ENCODE measurements around the gene PICALM.

Gene PICALM

DNA sequence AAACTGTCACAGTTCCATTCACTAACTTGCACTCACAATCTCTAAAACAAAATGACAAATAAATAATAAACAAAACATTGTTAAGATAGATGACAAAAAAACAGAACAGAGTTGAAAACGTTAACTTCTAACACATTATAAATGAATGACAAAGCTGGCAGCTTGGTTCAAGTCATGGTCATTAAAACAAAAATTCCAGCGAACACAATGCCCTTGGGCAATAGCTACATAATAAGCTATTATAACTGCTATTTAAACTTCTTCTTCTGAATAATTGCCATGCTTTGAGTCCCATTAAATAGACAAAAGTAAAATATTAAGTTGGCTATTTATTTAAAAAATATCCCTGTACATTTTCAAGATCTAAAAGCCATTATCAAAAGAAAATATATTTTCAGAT is 54.7 kb downstream of the PICALM start:
- FAIRE-seq (peak; percentile 67), DNase-seq (ENCODE audit: insufficient read length, low spot score) (no peak)
- TF ChIP-seq POLR2A (IDR thresholded peaks at IDR 0.05; ENCODE audit: low read depth, low read length) = no peak

DNA sequence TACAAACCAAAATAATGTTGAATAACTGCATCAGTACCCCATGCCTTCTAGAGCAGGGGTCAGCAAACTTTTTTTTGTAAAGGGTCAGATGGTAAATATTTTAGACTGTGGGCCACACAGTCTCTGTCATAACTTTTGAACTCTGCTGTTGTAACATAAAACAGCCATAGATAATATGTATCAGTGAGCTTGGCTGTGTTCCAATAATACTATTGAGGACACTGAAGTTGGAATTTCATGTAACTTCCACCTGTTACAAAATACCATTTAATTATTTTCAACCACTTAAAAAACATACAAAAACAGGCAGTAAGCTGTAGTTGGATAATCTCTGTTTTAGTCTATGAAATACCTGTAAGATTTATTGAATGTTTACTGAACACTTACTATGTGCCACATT is 55.2 kb downstream of the PICALM start:
- TF ChIP-seq POLR2A (IDR thresholded peaks at IDR 0.05; ENCODE audit: low read depth, low read length) = no peak
- peak; percentile 38 for FAIRE-seq
- no peak for DNase-seq (ENCODE audit: insufficient read length, low spot score)

DNA sequence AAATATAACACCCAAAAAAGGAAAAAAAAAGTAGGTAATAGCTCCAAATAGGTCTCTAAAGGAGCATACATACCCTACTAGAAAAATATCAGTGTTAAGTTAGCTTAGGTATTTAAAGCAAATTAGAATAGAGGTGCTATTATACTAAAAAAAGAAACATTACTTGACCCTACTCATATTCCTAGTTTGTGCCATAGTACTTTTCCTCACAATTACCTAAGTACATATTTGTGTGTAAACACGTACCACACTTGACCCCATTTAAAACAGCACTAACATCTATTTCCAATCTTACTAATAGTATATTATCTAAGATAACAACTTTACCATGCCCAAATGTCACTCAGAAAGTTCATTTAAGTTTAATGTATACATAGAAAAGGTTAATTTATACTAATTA is 57.7 kb downstream of the PICALM start:
- FAIRE-seq (no peak), DNase-seq (ENCODE audit: insufficient read length, low spot score) (no peak)
- TF ChIP-seq POLR2A (IDR thresholded peaks at IDR 0.05; ENCODE audit: low read depth, low read length) = no peak

DNA sequence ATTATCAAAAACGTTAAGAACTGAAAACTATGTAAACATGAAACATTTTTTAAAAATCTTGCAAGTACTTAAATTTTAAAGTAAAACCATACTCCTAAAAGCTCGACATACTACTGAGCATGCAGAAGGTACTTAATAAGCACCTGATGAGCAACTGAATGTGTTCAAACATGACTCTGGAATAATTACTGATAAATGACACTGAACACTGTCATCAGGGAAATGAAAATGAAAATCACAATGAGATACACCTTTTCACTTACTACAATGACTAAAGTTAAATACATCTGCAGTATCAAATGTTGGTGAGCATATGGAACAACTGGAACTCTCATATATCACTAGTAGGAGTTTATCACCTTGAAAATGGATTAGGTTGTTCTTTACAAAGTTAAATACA is 65.2 kb downstream of the PICALM start:
- DNase-seq (ENCODE audit: insufficient read length, low spot score) (no peak), FAIRE-seq (no peak)
- TF ChIP-seq POLR2A (IDR thresholded peaks at IDR 0.05; ENCODE audit: low read depth, low read length) = no peak

DNA sequence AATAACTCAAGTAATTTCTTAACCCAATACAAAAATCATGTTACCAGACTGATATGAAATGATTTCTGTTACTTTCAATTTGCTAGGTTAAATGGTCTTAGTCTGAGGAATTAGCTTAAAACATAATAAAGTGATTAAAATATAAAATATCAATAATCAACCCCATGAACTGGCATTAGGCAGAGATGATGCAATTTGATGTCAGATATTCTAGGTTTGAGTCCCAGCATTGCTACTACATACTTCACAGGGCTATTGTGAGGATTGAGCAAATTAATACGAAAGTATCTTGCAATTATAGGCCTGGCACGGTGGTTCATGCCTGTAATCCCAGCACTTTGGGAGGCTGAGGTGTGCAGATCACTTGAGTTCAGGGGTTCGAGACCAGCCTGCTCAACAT is 66.5 kb downstream of the PICALM start:
- TF ChIP-seq POLR2A (IDR thresholded peaks at IDR 0.05; ENCODE audit: low read depth, low read length) = no peak
- FAIRE-seq = no peak
- DNase-seq (ENCODE audit: insufficient read length, low spot score) = no peak

DNA sequence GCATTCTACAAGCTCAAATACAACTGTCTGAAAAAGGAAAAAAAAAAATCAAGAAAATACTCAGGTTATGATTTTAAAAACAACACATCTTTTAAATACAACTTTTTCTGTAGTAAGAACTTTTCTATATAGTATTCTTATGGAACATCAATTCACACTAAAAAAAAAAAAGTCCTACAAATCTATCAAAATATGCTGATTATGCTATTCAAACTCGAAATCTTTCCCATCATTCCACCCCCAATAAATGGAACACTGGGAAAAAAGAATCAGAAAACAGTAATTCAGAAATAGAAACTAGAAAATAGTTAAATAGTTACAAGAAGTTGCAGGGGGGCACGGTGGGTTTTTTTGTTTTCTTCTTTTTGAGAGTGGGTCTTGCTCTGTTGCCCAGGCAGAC is 77.4 kb downstream of the PICALM start:
- no peak for TF ChIP-seq POLR2A (IDR thresholded peaks at IDR 0.05; ENCODE audit: low read depth, low read length)
- no peak for DNase-seq (ENCODE audit: insufficient read length, low spot score)
- FAIRE-seq = no peak

DNA sequence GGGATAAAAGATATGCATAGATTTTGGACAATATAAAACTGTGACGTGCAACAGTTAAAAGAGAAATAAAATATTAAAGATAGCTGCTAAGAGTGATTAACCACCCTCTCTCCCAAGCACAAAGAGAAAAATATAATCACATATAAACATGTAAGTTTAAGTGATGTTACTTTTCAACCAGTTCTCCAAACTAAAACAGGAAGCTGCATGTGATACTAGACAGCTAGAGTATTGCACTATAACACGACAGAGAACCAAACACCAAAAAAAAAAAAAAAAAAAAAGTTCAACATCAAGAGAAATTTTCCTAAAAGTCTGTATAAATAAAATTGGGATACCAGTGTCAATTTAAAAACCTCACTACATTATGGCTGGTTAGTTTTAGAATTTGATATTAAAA is 79.1 kb downstream of the PICALM start:
- no peak for FAIRE-seq
- no peak for TF ChIP-seq POLR2A (IDR thresholded peaks at IDR 0.05; ENCODE audit: low read depth, low read length)
- no peak for DNase-seq (ENCODE audit: insufficient read length, low spot score)

DNA sequence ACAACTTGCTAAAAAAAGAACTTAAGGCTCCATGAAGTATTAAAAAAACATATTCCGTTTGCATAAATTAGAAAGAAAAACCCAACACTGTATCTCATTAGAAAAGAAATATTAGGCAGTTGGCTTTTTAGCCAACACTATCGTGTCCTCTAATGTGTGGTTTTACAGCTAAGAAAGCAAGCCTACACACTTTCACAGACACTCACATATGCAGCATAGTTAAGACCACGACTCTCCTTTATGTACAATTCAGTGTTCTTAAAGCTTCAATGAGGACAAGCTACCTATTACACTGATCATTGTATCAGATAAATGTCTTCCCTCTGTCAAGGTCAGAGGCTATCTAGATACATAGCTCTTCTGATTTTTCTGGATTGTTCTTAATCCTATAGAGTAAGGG is 80.1 kb downstream of the PICALM start:
- DNase-seq (ENCODE audit: insufficient read length, low spot score) (no peak), FAIRE-seq (peak; percentile 85)
- TF ChIP-seq POLR2A (IDR thresholded peaks at IDR 0.05; ENCODE audit: low read depth, low read length) = no peak

DNA sequence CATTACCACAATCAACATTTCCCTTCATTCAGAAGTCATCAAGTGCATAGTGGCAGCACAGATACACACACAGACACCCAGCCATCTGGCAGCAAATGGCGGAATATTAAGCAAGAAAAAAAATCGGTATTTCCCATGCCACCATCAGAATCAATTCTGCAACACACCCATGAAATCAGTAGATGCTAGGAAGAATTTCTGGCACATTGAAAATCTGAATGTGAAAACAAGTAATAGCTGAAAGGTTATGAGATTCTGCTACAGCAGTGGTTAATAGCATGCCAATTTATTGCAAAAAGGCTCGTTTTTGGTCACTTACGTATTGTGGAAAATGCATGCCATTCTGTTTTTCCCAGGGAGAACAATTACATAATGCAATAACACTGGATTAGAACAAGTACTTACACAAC is 91.1 kb downstream of the PICALM start:
- peak; percentile 30 for FAIRE-seq
- no peak for TF ChIP-seq POLR2A (IDR thresholded peaks at IDR 0.05; ENCODE audit: low read depth, low read length)
- no peak for DNase-seq (ENCODE audit: insufficient read length, low spot score)

DNA sequence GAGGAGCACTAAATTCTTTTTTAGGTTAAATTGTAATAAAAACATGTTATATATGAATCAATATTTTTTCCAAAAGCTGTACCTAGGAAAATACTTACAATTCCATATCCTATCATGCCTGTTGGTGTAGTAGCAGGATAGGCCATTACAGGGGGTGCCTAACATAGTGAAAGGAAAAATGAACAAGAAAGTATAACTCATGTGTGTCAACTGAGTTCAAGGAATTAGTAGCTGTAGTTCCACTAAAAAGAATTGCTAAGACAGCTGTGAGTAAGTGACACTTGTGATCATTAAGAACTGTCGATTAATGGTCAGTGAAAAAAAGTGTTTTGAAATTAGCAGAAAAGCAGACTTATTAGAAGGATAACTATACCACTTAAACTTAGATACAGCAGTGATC is 92.4 kb downstream of the PICALM start:
- DNase-seq (ENCODE audit: insufficient read length, low spot score) = no peak
- no peak for TF ChIP-seq POLR2A (IDR thresholded peaks at IDR 0.05; ENCODE audit: low read depth, low read length)
- FAIRE-seq = no peak

DNA sequence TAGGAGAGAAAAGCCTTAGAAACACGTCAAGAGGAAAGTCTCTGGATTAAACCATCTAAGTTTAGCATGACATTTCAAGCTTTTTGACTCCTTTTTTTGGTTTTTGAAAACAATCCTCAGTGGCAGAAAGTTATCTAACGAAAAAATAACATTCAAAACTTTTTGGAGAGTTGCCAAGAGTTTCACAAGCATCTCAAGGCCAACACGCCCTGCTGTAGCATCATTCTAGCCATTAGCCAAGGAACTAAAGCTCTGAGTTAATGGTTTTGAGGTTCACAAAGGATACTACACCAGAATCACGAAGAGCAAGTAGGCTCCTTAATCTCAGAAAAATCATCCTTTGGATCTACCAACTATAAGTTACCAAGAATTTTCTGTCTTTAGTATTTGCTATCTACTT is 94.8 kb downstream of the PICALM start:
- TF ChIP-seq POLR2A (IDR thresholded peaks at IDR 0.05; ENCODE audit: low read depth, low read length) = no peak

DNA sequence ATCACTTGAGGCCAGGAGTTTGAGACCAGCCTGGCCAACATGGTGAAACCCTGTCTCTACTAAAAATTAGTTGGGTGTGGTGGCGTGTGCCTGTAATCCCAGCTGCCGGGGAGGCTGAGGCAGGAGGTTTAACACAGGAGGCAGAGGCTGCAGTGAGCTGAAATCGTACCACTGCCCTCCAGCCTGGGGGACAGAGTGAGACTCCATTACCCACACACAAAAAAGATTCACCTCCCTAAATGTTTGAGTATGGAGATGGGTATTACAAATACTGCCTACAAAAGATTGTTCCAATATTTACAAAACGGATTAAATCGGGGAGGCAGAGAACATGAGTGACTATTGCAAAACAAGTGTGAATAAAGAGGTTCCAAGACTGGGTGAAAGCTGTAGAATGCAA is 98.3 kb downstream of the PICALM start:
- FAIRE-seq = no peak
- no peak for DNase-seq (ENCODE audit: insufficient read length, low spot score)
- TF ChIP-seq POLR2A (IDR thresholded peaks at IDR 0.05; ENCODE audit: low read depth, low read length) = no peak

More for the DNA sequence above, 94.8 kb downstream of the PICALM start:
- DNase-seq (ENCODE audit: insufficient read length, low spot score) (no peak), FAIRE-seq (peak; percentile 30)

DNA sequence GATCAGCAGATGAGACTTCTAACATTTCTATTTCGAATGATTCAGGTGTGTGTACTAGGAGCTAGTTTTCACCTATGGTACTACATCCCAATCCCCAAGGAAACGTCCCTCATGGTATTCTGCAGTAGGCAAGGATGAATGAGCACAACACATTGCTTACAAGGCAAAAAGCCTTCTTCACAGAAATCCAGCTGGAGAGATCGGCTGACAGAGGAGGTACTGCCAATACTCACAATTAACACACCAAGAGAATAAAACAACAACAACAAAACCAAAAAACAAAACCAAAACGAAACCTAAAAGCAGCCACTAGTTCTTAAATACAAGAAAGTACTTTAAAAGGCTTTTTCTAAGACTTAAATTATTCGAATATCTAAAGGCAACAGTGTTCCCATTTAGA is 101.4 kb downstream of the PICALM start:
- DNase-seq (ENCODE audit: insufficient read length, low spot score) (no peak), FAIRE-seq (no peak)
- no peak for TF ChIP-seq POLR2A (IDR thresholded peaks at IDR 0.05; ENCODE audit: low read depth, low read length)

DNA sequence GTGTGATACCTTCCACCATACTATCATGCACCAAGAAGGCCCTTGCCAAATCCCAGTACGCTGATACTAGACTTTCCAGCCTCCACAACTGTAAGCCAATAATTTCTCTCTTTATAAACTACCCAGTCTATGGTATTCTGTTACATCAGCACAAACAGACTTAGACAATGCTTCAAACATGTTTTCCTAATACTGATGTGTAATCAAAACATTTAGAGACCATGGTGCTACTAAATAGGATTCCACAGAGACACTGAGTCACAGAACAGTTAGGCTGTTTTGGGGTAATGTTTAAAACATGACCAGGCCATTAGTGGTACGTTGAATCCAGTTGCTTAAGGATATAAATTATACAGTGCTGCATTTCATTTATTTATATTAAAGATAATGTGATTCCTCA is 103.7 kb downstream of the PICALM start:
- DNase-seq (ENCODE audit: insufficient read length, low spot score) (no peak), FAIRE-seq (peak; percentile 41)
- TF ChIP-seq POLR2A (IDR thresholded peaks at IDR 0.05; ENCODE audit: low read depth, low read length) = no peak

DNA sequence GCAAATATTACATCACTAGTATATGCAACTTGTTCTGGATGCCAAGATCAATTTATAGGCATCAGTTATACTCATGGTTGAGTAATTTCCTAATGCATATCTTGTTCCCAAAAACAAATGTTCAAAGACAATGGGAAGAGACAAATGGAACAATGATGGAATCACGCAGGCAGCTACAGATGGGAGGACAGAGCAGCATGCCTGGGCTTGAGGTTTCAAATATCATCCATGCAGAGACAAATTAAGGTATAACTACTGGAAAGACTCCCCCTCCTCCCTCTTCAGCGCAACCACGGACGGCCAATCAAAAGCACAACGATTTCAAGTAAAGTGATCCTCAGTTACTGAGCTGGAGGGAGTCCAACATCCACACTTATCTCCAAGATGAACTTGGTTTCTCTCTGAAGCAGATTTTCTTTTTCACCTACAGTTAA is 106.9 kb downstream of the PICALM start:
- DNase-seq (ENCODE audit: insufficient read length, low spot score) = no peak
- FAIRE-seq = peak; percentile 41
- TF ChIP-seq POLR2A (IDR thresholded peaks at IDR 0.05; ENCODE audit: low read depth, low read length) = no peak

DNA sequence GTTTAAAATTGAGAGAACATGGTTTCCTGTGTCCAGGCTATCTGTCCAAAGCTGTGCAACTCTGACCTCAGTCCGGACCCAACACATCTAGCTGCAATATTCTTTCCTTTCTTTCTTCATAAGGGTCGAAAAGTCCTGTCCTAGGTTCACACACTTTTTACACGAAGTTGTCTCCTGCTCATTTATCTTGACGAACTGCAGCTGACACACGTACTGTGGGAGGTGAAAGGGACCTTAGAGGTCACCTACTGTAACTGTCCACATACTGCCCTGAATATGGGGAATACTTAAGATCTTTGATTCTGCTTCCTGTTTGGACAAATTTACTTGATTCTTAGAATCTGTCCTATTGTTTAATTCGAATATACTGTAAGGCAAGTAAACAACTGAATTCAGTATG is 107.8 kb downstream of the PICALM start:
- DNase-seq (ENCODE audit: insufficient read length, low spot score) (no peak), FAIRE-seq (peak; percentile 43)
- no peak for TF ChIP-seq POLR2A (IDR thresholded peaks at IDR 0.05; ENCODE audit: low read depth, low read length)
